ENCODE measurements around the gene RCOR2. TPM values are rescaled to one million over a fixed set of nuclear protein-coding genes. Genes with fewer than 3 reads are reported as not detected.

Gene RCOR2
- total RNA-seq, 1 donor from 2014 or later = 18.8 TPM

- TF ChIP-seq EZH2 (IDR thresholded peaks at IDR 0.05; ENCODE audit: insufficient read depth, low read length) = no peak
- TF ChIP-seq, protein P1, sequence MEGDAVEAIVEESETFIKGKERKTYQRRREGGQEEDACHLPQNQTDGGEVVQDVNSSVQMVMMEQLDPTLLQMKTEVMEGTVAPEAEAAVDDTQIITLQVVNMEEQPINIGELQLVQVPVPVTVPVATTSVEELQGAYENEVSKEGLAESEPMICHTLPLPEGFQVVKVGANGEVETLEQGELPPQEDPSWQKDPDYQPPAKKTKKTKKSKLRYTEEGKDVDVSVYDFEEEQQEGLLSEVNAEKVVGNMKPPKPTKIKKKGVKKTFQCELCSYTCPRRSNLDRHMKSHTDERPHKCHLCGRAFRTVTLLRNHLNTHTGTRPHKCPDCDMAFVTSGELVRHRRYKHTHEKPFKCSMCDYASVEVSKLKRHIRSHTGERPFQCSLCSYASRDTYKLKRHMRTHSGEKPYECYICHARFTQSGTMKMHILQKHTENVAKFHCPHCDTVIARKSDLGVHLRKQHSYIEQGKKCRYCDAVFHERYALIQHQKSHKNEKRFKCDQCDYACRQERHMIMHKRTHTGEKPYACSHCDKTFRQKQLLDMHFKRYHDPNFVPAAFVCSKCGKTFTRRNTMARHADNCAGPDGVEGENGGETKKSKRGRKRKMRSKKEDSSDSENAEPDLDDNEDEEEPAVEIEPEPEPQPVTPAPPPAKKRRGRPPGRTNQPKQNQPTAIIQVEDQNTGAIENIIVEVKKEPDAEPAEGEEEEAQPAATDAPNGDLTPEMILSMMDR (IDR thresholded peaks at IDR 0.05; ENCODE audit: insufficient read depth, low read depth, low read length) = no peak
- Histone ChIP-seq H3K27me3 (ENCODE audit: insufficient read depth, low read length) (no peaks in the 10 kb centered on the region), H4K20me1 (ENCODE audit: insufficient read depth, low read length) (peaks cover 97% of the 10 kb centered on the region), H3K4me3 (ENCODE audit: insufficient read depth, low read depth, low read length) (no peak overlapping the region), H2AFZ (ENCODE audit: low read depth, low read length) (no peak overlapping the region), H3K27ac (ENCODE audit: low read depth, low read length) (no peak overlapping the region), H3K9ac (ENCODE audit: low read length) (no peak overlapping the region), H3K36me3 (ENCODE audit: insufficient read depth, low read length) (no peaks in the 10 kb centered on the region), H3K4me2 (ENCODE audit: low read length) (no peak overlapping the region), H3K79me2 (ENCODE audit: insufficient read depth, low read length) (peaks cover 90% of the 10 kb centered on the region), H3K9me3 (ENCODE audit: insufficient read depth, low read depth, low read length) (no peaks in the 10 kb centered on the region), H3K4me1 (ENCODE audit: insufficient read depth, low read length) (peaks cover 23% of the 10 kb centered on the region)
- Mint-ChIP-seq H3K4me3 (ENCODE audit: unreplicated experiment) (no peak overlapping the region), H3K9me3 (ENCODE audit: unreplicated experiment) (no peaks in the 10 kb centered on the region), H3K4me1 (ENCODE audit: low read depth, unreplicated experiment) (peaks cover 46% of the 10 kb centered on the region), H3K36me3 (ENCODE audit: low read depth, unreplicated experiment) (peaks cover 6% of the 10 kb centered on the region), H3K27me3 (ENCODE audit: low read depth, unreplicated experiment) (no peaks in the 10 kb centered on the region), H3K27ac (ENCODE audit: unreplicated experiment) (no peak overlapping the region)
- DNase-seq (ENCODE audit: low read depth) (no peak), FAIRE-seq (no peak)
Measured at GRCh38 chr11:63870351-63871140, 46.4 kb downstream of the RCOR2 start.

GRCh38 chr11:63869683-63870082 lies 47.3 kb downstream of the RCOR2 start:
- Histone ChIP-seq H2AFZ (ENCODE audit: low read depth, low read length) (no peak overlapping the region), H3K4me1 (ENCODE audit: insufficient read depth, low read length) (peaks cover 23% of the 10 kb centered on the region), H3K4me3 (ENCODE audit: insufficient read depth, low read depth, low read length) (no peak overlapping the region), H3K79me2 (ENCODE audit: insufficient read depth, low read length) (peaks cover 90% of the 10 kb centered on the region), H3K27ac (ENCODE audit: low read depth, low read length) (no peak overlapping the region), H4K20me1 (ENCODE audit: insufficient read depth, low read length) (peaks cover 98% of the 10 kb centered on the region), H3K9me3 (ENCODE audit: insufficient read depth, low read depth, low read length) (no peaks in the 10 kb centered on the region), H3K36me3 (ENCODE audit: insufficient read depth, low read length) (no peaks in the 10 kb centered on the region), H3K27me3 (ENCODE audit: insufficient read depth, low read length) (no peaks in the 10 kb centered on the region), H3K4me2 (ENCODE audit: low read length) (no peak overlapping the region), H3K9ac (ENCODE audit: low read length) (no peak overlapping the region)
- Mint-ChIP-seq H3K4me1 (ENCODE audit: low read depth, unreplicated experiment) (peaks cover 48% of the 10 kb centered on the region), H3K36me3 (ENCODE audit: low read depth, unreplicated experiment) (peaks cover 6% of the 10 kb centered on the region), H3K27me3 (ENCODE audit: low read depth, unreplicated experiment) (no peaks in the 10 kb centered on the region), H3K9me3 (ENCODE audit: unreplicated experiment) (no peaks in the 10 kb centered on the region), H3K27ac (ENCODE audit: unreplicated experiment) (no peak overlapping the region), H3K4me3 (ENCODE audit: unreplicated experiment) (no peak overlapping the region)
- FAIRE-seq (no peak), DNase-seq (ENCODE audit: low read depth) (no peak)
- no peak for TF ChIP-seq EZH2 (IDR thresholded peaks at IDR 0.05; ENCODE audit: insufficient read depth, low read length)
- TF ChIP-seq, protein P1 (IDR thresholded peaks at IDR 0.05; ENCODE audit: insufficient read depth, low read depth, low read length) = no peak

DNA sequence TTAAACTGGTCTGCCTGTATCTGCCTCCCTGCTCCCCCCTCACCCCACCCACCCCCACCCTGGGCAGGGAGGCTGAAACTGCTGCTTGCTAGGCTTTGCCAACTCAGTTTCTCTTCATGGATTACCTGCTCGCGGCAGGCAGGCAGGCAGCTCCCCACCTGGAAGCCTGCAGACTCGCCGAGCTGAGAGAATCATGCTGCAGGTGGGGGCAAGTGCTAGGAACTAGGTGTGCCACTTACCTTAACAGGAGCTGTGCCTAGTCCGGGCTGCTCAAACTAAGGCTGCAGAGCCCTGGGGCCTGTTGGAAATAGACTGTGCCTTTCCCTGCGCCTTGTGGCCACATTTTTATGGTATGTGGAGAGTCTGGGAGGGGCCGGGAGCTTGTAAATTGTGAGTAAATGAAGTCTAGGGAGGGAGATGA lies 47.8 kb downstream of the RCOR2 start:
- Histone ChIP-seq H3K27ac (ENCODE audit: low read depth, low read length) (no peak overlapping the region), H3K9me3 (ENCODE audit: insufficient read depth, low read depth, low read length) (no peaks in the 10 kb centered on the region), H3K4me2 (ENCODE audit: low read length) (no peak overlapping the region), H3K4me1 (ENCODE audit: insufficient read depth, low read length) (peaks cover 23% of the 10 kb centered on the region), H3K27me3 (ENCODE audit: insufficient read depth, low read length) (no peaks in the 10 kb centered on the region), H3K9ac (ENCODE audit: low read length) (no peak overlapping the region), H3K36me3 (ENCODE audit: insufficient read depth, low read length) (no peaks in the 10 kb centered on the region), H4K20me1 (ENCODE audit: insufficient read depth, low read length) (peaks cover 93% of the 10 kb centered on the region), H3K4me3 (ENCODE audit: insufficient read depth, low read depth, low read length) (no peak overlapping the region), H3K79me2 (ENCODE audit: insufficient read depth, low read length) (peaks cover 89% of the 10 kb centered on the region), H2AFZ (ENCODE audit: low read depth, low read length) (no peak overlapping the region)
- no peak for TF ChIP-seq EZH2 (IDR thresholded peaks at IDR 0.05; ENCODE audit: insufficient read depth, low read length)
- TF ChIP-seq, protein P1 (IDR thresholded peaks at IDR 0.05; ENCODE audit: insufficient read depth, low read depth, low read length) = no peak
- H3K9me3 Mint-ChIP-seq (ENCODE audit: unreplicated experiment) = no peaks in the 10 kb centered on the region
- H3K36me3 Mint-ChIP-seq (ENCODE audit: low read depth, unreplicated experiment) = peaks cover 4% of the 10 kb centered on the region
- H3K4me1 Mint-ChIP-seq (ENCODE audit: low read depth, unreplicated experiment) = peaks cover 47% of the 10 kb centered on the region
- H3K4me3 Mint-ChIP-seq (ENCODE audit: unreplicated experiment) = peak overlapping the region; percentile 60
- H3K27me3 Mint-ChIP-seq (ENCODE audit: low read depth, unreplicated experiment) = no peaks in the 10 kb centered on the region
- DNase-seq (ENCODE audit: low read depth) (no peak), FAIRE-seq (no peak)
- no peak overlapping the region for H3K27ac Mint-ChIP-seq (ENCODE audit: unreplicated experiment)

Measured in astrocyte (in vitro differentiated cells and primary cell).